ENCODE data around the gene TMTC1.

- TF ChIP-seq MNT (conservative IDR thresholded peaks at IDR 0.05): no peak
- TF ChIP-seq ZC3H11A (IDR thresholded peaks at IDR 0.05; ENCODE audit: low read depth, low read length): no peak
Observed at GRCh38 chr12:29582146-29582545, 201.6 kb downstream of the TMTC1 start.

All from K562 (cell line).